Left renal cortex interstitium (tissue), 4 donors: Measurements from ENCODE around the gene CCN5. TPM values are rescaled to one million over a fixed set of nuclear protein-coding genes. Genes with fewer than 3 reads are reported as not detected.
A peak's percentile ranks its signal among the peaks of the same experiment; 100 is the strongest.
"Not testable (repeated sequence)": the region's sequence is repeated elsewhere in the genome, so short reads cannot be mapped to it uniquely, and the experiment has no call there.

Experiments
- DNase-seq, 4 donors: peaks; one replicate each; pipeline ENCODE4 v3.0.0-alpha.2; 2013; ENCODE audit warnings: low read depth in 4 of 4, low spot score in 2 of 4, missing footprints in 1 of 4
- polyA plus RNA-seq, 4 donors: library from polyadenylated mRNA; unstranded; fragments of 120-200 nt; gene quantifications; one replicate each; pipeline ENCODE4 v1.2.1, GENCODE V29; 2013; ENCODE audit not compliant: insufficient read length in 4 of 4

Gene CCN5
- polyA plus RNA-seq, 4 donors, result 0.10 to 0.34 (median 0.19) TPM; not detected in 1

DNA sequence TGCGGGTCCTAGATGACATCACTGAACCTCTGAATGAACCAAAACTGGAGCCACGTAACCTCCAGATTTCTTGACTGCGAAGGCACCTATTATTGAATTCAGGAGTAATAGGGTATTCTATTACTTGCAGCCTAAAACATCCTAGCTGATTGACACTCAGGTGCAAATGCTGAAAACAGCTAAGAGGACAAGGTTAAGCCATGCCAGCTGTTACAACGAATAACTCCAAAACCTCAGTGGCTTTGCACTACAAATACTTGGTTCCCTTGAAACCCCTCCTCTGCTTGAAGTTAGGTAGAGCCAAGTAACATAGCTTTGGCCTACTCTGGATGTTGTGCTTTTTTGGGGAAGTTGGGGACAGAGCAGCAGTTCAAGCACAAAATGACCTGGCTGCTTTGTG, 21.0 kb upstream of the CCN5 start:
- DNase-seq, result no peak

DNA sequence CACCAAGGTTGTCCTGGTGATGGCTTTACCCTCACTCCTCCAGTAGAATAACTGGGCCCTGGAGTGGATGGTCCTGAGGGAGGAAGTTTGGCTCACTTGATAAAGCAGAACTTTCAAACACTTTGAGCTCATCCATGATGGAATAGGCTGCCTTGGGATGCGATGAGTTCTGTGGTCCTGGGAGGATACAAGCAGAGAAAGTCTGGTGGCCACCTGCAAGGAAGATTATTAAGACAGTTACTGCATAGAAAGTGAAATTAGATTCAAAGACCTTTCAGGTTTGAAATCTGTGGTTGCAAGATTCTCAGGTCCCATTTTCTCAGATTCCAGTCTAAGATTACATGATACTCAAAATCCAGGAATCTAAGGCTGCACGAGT, 19.9 kb upstream of the CCN5 start:
- DNase-seq, result no peak

GRCh38 chr20:44695674-44696300, 19.4 kb upstream of the CCN5 start:
- DNase-seq, result no peak

DNA sequence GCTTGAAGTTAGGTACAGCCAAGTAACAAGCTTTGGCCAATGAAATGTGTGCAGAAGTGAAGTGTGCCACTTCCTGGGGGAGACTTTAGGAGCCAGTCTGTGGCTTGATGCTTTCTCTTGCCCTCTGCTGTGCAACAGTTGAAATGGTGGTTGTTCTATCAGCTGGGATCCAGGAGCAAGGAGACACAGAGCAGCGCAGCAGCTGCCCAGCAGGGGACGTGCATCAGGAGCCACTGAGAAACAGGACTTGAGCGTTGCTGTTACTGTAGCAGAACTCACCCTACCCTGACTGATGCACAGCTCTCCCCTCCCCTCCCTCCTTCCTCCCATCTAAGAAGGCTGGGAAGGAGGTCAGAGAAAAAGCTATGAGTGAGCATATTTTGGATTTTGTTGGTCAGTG, 18.9 kb upstream of the CCN5 start:
- no peak for DNase-seq

DNA sequence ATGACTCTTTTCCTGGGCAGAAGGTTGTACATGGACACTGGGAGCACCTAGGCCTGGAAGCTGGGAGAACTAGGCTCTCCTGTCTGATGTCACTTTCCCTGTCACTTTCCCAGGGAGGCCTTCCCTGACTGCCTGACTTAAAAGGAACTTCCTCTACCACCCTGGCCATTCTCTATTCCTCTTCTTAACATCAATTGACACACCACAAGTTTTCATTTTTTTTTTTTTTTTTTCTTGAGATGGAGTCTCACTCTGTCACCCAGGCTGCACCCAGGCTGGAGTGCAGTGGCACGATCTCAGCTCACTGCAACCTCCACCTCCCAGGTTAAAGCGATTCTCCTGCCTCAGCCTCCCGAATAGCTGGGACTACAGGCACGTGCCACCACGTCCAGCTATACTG, 18.1 kb upstream of the CCN5 start:
- DNase-seq, result not testable (repeated sequence)

GRCh38 chr20:44698351-44698750, 16.8 kb upstream of the CCN5 start:
- no peak for DNase-seq

GRCh38 chr20:44700306-44700705, 14.9 kb upstream of the CCN5 start:
- DNase-seq, result no peak

DNA sequence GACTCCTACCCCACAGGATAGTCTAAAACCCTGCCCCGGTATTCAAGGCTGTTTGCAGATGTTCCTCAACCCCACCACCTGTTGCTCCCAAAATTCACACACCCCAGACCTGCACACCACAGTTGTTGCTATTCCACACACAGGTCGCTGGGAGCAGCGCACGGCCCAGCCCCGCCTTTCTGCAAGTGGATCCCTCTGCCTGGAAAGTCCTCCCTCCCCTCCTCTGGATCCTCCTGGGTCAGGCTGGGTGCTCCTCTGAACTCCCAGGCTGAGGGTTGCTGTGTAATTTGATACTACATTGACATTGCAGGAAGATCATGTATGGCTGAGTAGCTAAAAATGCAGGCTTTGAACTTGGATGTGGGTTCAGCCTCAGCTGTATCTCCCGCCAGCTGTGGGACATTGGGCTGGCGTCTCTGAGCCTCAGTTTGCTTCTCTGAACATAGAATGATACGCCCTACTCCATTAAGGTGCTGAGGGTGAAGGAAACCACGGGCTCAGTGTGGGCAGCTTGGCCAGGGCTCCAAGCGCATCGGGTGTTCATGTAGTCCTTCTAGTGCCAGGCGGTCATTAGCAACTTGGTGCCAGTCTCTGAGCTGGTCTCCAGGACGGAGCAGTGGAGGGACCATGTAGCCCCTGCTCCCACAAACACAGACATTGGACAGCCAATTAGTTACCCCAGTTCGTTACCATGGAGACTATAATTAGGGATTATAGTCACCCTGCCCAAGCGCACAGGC, 13.9 kb upstream of the CCN5 start:
- peak in 1 of 4 donors; percentile 23 for DNase-seq

GRCh38 chr20:44701858-44702256, 13.3 kb upstream of the CCN5 start:
- no peak for DNase-seq

DNA sequence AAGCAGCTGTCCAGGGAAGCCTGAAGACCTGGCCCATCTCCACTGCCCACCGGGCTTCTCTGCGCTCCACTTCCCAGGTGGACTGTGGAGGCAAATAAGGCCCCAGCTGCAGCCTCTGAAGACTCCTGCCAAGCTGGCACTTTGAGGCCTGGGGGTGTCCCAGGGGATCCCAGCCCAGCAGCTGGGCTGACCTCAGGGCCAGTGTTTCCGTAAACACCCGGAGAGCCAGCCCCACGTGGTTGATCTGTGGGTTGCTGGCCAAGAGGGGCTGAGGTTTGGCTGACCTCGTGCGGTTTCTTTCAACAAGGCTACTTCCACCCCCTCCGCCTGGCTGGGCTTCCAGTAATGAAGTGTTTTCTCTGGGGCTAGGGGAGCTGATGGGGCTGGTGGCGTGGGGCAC, 12.4 kb upstream of the CCN5 start:
- no peak for DNase-seq

DNA sequence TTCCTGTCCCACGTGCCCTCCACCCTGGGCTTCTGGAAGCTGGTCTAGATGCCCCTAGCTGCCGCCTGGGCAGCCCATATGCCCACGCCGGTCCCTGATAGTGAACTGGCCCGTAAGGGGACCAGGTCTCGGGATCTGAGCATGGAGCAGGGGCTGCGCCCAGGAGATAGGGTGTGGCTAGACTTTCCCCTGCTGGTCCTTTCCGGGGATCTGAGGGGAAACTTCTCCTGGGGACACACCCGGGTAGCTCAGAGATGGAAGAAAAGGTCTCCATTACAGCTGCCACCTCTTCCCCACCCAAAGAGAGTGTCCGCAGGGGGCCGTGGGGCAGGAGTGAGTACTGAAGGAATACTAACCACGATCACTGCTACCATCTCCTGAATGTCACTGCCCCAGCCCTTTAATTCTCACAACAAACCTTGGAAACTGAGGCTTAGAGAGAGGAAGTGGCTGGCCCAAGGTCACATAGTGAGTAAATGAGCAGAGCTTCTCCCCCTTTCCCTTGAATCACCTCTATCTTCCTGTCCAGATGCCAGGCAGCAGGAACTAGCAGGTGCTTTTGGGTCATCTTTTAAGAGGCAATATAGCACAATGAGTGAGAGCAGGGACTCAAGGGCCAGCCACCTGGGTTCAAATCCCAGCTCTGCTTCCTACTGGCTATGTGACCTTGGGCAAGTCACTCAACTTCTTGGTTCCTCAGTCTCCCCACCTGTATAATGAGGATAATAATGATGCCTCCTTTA, 11.8 kb upstream of the CCN5 start:
- DNase-seq, result no peak

- DNase-seq, result no peak
These were observed 11.1 kb upstream of the CCN5 start for GRCh38 chr20:44703956-44704488.

GRCh38 chr20:44704551-44704971, 10.6 kb upstream of the CCN5 start:
- DNase-seq, result no peak

DNA sequence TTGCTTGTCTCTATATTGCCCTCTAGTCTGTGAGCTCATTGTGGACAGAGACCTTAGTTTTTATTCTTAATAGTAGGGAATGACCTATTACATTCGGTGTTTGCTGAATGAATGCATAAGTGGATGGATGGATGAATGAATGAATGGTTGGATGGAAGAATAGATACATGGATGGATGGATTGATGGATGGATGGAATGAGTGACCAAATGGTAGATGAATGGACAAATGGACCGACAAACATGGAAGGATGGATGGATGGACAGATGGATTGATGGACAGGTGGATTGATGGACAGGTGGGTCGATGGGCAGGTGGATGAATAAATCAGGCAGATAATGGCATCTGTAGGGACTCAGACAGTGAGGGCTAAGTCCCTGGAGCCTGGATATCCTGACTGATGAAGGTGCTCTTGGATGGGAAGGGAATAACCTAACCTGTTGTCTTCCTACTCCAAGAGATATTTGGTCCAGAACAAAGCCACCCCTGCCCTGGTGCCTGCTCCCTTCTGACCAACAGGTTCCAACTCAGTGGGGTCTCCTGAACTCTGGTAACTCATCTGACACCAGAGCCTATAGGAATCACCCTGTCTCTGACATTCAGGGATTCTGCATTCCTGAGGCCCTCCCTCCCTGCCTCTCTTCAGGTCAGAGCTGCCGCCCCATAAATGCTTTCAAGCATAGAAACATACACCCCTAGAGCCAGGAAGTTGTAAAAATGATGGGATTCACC, 9.6 kb upstream of the CCN5 start:
- no peak for DNase-seq

- DNase-seq, result no peak
These were observed 8.7 kb upstream of the CCN5 start for GRCh38 chr20:44706301-44707017.

DNA sequence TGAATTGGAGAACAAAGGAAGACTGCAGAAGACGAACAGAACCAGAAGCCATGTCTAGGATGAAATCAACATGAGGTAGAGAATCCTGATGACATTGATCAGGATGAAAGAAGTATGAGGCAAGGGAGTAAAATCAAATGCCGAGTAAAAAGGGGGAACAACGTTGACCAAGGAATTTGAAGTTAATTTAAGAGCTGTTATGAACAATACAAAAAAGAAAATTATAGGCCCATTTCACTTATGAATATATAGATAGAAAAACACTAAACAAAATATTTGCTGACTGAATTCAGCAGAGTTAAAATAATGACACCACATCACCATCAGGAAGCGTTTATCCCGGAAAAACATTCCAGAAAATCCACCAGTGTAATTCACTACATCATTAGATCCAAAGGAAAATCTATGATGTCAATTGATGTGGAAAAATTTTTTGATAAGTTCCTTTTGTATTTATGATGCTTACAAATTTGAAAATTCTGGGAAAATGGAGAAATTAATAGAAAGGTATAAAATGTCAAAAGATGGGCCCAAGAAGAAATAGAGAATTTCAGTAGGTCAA, 8.1 kb upstream of the CCN5 start:
- no peak for DNase-seq

DNA sequence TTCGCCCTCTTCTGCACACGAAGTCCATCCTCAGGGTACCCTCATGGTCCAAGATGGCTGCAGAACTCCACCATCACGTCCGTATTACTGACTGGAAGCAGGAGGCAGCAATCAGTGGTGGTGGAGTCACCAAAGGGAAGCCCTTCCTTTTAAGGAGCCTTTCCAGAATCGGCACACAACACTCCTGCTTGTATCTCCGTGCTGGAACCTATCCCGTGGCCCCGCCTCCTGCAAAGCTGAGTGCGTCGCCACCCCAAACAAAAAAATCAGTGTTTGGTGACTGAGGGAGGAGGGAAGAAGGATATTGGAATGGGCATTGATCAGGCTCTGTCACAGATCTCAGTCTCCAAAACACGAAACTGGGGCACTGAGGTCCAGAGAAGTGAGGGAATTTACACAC, 5.8 kb upstream of the CCN5 start:
- DNase-seq, result no peak

GRCh38 chr20:44709797-44710196, 5.4 kb upstream of the CCN5 start:
- DNase-seq, result no peak

DNA sequence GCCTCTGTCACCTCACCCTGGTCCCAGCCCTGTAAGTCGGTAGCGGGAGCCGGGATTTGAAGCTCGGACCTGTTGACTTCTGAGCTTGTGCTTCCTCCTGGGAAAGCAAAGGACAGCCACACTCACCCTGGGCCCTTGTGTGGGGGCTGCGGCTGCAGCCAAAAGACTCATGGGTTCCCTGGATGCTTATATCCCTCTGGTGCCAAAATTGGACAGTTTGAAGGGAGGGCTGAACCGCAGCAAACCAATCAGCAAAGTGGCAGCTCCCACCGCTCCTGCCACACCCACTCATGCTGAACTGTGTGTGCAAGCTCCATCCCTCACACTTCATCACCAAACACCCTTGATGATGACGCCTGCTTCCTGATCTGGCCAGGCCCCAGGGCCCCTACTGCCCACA, 3.9 kb upstream of the CCN5 start:
- DNase-seq, result no peak
